Epithelial cell of proximal tubule (primary cell): Measurements from ENCODE around the gene WDR86. TPM values are rescaled to one million over a fixed set of nuclear protein-coding genes. Genes with fewer than 3 reads are reported as not detected.
A peak's percentile ranks its signal among the peaks of the same experiment; 100 is the strongest.

Experiments used
- DNase-seq: peaks from one replicate; pipeline ENCODE4 v3.0.0-alpha.2; 2011; ENCODE audit warnings: low read depth
- H3K4me3 ChIP-seq: 2 replicates; pipeline ENCODE4 v1.5.1; 2011; ENCODE audit warnings: low read depth, mild to moderate bottlenecking, low read length
- total RNA-seq: library from RNA; depleted of rRNA; stranded (reverse); fragments of >200 nt; gene quantifications from 2 replicates; pipeline ENCODE4 v1.2.3, GENCODE V29; 2015
- TF ChIP-seq, protein P1 (sequence below): conservative IDR thresholded peaks from 2 replicates; pipeline ENCODE4 v1.5.1; 2012; ENCODE audit warnings: low read depth, mild to moderate bottlenecking, low read length

The WDR86 gene
- total RNA-seq, 1 donor from 2014 or later = 3.1 TPM

DNA sequence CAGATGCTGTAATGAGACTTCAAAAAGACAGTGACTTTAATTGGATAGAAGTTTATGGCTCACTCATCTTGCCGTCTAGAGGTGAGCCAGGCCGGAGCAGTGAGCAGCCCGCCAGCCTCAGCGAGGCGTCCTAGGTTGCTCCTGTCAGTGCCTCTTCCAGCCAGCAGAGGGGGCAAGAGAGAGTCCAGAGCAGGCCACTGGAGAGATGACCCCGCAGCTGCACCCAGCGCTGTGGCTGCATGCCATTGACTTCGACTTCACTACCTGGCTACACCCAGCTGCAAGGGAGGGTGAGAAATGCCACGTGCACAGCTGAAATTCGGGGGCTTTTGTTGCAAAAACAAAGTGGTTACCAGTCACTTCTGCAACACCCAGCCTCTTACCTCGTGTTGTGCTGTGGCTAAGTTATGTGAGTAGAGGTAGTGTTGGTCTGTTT lies 41.7 kb downstream of the WDR86 start:
- TF ChIP-seq, protein P1, sequence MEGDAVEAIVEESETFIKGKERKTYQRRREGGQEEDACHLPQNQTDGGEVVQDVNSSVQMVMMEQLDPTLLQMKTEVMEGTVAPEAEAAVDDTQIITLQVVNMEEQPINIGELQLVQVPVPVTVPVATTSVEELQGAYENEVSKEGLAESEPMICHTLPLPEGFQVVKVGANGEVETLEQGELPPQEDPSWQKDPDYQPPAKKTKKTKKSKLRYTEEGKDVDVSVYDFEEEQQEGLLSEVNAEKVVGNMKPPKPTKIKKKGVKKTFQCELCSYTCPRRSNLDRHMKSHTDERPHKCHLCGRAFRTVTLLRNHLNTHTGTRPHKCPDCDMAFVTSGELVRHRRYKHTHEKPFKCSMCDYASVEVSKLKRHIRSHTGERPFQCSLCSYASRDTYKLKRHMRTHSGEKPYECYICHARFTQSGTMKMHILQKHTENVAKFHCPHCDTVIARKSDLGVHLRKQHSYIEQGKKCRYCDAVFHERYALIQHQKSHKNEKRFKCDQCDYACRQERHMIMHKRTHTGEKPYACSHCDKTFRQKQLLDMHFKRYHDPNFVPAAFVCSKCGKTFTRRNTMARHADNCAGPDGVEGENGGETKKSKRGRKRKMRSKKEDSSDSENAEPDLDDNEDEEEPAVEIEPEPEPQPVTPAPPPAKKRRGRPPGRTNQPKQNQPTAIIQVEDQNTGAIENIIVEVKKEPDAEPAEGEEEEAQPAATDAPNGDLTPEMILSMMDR = peak; percentile 94

DNA sequence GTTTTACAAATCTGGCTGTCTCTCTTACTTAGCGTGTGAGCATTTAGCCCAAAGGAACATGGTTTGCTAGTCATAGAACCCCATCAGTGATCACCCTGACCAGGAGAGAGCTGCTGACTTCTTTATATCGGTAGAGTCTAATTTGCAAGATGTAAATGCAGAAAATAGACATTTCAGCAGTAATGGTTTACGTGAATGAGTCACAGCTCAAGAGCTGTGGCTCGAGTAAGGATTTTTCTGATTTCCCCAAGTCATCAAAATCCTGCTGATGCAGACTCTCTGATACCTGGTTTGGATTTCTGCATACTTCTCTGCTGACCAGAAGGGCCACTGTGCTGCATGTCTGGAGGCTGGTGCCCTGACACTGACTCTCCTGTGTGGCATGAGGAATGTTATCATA lies 42.6 kb downstream of the WDR86 start:
- H3K4me3 ChIP-seq = no peak overlapping the region
- no peak for DNase-seq
- TF ChIP-seq, protein P1 = no peak

More for the DNA sequence above, 41.7 kb downstream of the WDR86 start:
- no peak for DNase-seq
- no peak overlapping the region for H3K4me3 ChIP-seq

DNA sequence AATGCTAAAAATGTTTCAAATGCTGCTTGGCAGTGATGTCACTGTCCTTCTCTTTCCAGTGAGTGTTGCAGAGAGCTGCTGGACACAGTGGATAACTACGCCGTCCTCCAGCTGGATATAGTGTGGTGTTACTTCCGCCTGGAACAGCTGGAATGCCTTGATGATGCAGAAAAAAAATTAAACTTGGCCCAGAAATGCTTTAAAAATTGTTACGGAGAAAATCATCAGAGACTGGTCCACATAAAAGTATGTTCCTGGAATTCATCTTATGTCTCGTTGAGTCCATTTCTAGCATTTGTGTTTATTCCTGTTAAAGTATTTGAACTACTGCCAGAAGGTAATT lies 43.0 kb downstream of the WDR86 start:
- H3K4me3 ChIP-seq = no peak overlapping the region
- no peak for DNase-seq
- TF ChIP-seq, protein P1 = no peak

DNA sequence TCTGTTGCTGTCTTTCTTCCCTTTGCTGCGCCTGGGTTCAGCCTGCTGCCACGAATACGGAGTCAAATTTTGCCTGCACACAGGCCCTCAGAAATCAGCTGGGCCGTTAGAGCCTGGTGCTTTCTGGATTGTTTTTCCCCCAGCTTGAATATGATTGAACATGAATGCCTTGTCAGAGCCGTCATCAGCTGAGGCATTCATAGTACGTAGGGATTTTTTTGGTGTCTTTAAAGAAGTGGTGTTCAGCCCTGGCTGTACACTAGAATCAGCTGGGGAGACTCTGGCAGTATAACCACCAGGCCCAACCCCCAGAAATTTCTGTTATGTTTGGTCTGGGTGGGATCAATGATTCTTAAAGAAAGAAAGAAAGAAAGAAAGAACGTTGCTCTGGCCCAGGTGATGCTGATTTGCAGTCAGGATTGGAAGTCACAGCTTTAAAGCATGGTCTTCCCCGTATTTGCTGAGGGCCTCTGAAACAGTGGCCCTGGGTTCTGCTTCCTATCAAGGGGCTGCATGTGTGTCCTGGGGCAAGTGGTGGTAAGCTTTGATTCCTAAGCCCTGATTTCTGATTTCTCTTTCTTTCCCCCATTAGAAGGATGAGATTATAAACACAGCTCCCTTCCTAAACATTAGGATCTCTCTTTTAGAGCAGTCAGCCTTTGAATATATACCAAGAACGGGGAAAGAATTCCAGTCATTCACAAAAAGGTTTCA lies 43.5 kb downstream of the WDR86 start:
- no peak for DNase-seq
- TF ChIP-seq, protein P1 = no peak
- H3K4me3 ChIP-seq = no peak overlapping the region

DNA sequence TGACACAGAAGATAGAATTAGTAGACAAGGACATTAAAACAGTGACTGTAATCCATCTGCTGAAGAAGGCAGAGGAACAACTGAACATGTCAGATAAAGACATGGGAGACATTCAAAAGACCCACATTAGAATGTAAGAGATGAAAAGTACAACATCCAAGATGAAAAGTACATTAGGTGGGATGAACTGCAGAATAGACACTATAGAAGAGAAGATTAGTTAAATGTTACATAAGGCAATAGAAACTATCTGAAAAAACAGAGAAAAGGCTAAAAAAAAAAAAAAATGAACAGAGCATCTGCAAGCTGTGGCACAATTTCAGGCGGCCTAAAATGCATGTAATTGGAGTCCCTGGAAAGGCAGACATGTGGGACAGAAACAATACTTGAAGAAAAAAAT lies 46.7 kb downstream of the WDR86 start:
- TF ChIP-seq, protein P1 = no peak
- DNase-seq = no peak

DNA sequence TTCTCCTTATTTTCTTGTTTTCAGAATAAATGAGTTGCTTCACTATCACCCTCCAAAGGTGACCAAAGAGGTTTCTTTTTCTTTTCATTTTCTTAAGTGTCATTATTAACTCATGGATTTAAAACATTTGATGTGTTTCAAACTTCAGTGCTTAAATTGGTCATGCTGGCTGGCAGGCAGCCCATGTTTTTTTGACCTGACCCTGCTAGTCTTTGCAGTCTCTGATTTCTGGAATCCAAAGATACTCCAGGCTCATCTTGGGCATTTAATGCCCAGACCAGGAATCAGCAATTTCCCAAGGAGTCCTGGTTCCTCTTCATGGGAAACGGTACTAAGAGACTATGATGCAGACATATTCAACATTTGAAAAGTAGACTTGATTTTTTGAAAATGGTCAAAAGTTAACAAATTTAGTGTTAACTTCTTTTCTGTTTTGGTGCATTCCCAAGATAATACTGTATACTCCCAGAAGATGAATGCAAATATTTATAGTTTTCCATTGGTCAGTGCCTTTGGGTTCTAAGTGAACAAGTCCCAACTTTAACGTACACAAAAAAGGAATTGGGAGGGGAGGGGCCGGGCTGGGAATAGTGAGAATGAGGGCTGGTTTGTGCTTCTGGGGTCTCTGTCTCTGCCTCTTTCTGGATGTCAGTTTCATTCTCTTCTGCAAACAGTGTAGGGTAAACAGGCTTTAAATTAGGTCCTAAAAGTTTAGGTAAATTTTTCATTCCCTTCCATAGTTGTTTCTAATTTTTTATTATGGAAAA lies 48.5 kb downstream of the WDR86 start:
- H3K4me3 ChIP-seq = no peak overlapping the region
- TF ChIP-seq, protein P1 = no peak
- no peak for DNase-seq

More for the DNA sequence above, 46.7 kb downstream of the WDR86 start:
- H3K4me3 ChIP-seq = no peak overlapping the region
